ENCODE measurements around the gene IMP4.

GRCh38 chr2:130336150-130336876 lies 6.4 kb upstream of the IMP4 start:
- TF ChIP-seq EZH2phosphoT487 (IDR thresholded peaks at IDR 0.05; ENCODE audit: borderline replicate concordance), result no peak
- TF ChIP-seq, protein P1, sequence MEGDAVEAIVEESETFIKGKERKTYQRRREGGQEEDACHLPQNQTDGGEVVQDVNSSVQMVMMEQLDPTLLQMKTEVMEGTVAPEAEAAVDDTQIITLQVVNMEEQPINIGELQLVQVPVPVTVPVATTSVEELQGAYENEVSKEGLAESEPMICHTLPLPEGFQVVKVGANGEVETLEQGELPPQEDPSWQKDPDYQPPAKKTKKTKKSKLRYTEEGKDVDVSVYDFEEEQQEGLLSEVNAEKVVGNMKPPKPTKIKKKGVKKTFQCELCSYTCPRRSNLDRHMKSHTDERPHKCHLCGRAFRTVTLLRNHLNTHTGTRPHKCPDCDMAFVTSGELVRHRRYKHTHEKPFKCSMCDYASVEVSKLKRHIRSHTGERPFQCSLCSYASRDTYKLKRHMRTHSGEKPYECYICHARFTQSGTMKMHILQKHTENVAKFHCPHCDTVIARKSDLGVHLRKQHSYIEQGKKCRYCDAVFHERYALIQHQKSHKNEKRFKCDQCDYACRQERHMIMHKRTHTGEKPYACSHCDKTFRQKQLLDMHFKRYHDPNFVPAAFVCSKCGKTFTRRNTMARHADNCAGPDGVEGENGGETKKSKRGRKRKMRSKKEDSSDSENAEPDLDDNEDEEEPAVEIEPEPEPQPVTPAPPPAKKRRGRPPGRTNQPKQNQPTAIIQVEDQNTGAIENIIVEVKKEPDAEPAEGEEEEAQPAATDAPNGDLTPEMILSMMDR (conservative IDR thresholded peaks at IDR 0.05; ENCODE audit: low read length), result no peak

Data from Loucy (cell line).